NCI-H2081 (cell line): ENCODE results near the gene BRD3OS.

Source experiments
- DNase-seq, 2 experiments: peaks; one replicate each; lab custom pipeline; 2025; lab: John Stamatoyannopoulos, UW

Gene BRD3OS

GRCh38 chr9:134034215-134035040 lies 9.1 kb downstream of the BRD3OS start:
- DNase-seq, result no peak

DNA sequence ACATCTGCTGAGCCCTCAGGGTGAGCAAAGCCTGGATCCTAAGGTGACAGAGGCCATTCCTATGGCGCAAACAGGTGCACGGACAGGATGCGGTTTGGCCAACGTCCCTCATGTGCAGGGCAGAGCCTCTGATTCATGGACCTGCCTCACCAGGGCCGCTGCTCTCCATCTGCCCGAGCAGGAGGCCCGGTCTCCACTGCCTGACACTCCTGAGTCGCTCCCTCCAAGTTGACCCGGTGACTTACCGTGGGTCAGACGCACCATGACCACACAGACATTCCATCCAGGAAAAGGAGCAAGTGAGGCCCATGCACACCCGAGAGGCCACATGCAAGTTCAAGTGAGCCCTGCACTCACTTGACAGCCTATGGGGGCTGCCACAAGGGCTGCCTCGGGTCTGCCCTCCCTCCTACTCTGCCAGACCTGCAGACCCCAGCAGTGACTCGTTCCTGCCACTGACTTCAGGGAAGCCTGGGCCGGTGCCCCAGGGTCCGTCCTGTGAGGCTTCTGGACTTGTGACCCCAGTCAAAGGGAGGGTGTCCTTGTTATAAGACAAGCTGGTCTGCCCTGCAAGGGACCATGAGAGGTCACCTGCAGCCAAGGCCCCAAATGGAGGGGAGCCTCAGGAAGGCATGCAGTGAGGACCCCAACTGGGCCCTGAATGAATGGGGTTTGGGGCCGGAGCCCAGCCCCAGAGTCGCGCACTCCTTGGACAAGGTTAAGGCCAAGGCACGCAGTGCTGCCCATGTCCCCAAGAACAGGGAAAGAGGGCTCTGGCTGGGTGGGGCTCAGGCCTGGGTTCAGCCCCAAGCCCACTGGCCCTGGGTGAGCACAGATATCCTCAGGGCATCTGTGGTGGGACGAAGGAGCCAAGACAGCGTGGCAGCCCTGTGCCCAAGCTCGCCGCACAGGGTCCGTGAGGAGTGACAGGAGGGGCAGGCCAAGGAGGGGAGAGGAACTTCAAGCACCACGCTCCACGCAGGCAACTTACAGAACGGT lies 10.1 kb downstream of the BRD3OS start:
- DNase-seq, result no peak

GRCh38 chr9:134036130-134036529 lies 10.8 kb downstream of the BRD3OS start:
- no peak for DNase-seq

- no peak for DNase-seq
These were observed 12.4 kb downstream of the BRD3OS start for GRCh38 chr9:134037641-134038040.

DNA sequence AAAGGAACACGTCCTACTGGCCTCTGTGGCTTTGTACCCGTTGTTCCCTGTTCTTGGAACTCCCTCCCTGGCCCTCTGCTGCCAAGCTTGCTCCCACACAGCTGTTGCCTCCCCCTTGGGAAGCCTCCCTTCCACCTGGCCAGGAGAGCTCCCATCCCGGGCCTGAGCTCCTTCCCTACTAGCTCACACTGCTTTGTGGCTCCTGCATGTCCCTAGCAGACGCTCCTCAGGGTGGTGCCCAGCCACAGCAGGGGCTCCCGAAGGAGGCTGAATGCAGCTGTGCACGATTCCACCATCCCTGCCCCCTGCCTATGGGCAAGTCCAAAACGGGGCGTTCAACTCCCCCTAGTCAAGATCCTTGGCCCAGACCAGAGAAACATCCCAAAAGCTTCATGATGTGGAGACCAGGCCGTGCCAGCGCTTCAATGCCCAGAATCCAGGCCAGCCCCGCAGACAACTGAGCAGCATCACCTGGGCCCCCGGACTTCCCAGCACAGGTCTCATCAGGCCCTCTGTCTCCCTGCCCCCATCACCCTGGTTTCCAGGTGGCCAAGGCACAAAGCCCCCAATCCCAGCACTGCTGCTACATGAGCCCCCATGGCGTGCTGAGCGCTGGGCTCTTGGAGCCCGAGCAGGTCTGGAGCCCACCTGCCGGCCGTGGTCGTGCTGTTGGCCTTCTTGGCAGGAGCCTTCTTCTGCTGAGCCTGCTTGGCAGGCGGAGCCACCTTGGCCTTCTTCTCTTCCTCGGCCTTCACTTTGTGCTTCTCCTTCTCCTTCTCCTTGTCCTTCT lies 14.3 kb downstream of the BRD3OS start:
- no peak for DNase-seq

- no peak for DNase-seq
These were observed 14.9 kb downstream of the BRD3OS start for GRCh38 chr9:134040176-134040565.

GRCh38 chr9:134040781-134041648 lies 15.7 kb downstream of the BRD3OS start:
- DNase-seq, result no peak

DNA sequence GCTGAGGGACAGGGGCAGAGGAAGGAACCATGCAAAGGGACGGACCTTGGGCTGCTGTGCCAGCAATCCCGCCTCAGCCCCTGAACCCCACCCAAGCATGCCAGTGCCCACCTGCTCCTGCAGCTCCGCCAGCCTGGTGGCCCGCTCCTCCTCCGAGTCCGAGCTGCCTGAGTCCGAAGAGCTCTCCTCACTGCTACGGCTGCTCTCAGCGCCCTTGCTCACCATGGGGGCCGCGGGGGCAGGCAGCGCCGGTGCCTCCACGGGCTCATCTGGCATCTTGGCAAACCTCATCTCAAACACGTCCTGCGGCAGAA lies 16.3 kb downstream of the BRD3OS start:
- DNase-seq, result no peak

- no peak for DNase-seq
These were observed 18.3 kb downstream of the BRD3OS start for GRCh38 chr9:134043531-134043988.

DNA sequence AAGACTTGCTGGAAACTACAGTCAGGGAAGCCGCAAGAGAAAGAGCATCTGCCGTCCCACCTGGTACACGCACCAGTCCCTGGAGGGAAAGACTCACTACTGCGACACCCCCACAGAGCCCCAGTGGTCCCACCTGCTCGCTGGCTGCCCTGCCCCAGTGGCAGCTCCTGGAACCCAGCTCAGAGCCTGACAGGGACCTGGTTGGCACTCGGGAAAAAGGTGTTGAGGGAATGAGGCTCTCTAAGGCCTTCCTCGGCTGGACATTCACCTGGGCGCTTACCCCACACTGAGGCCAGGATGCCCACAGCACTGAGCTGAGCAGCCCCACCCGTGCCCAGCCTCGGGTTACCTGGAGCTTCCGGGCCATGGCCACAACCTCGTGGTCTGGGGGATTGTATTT lies 19.7 kb downstream of the BRD3OS start:
- no peak for DNase-seq

DNA sequence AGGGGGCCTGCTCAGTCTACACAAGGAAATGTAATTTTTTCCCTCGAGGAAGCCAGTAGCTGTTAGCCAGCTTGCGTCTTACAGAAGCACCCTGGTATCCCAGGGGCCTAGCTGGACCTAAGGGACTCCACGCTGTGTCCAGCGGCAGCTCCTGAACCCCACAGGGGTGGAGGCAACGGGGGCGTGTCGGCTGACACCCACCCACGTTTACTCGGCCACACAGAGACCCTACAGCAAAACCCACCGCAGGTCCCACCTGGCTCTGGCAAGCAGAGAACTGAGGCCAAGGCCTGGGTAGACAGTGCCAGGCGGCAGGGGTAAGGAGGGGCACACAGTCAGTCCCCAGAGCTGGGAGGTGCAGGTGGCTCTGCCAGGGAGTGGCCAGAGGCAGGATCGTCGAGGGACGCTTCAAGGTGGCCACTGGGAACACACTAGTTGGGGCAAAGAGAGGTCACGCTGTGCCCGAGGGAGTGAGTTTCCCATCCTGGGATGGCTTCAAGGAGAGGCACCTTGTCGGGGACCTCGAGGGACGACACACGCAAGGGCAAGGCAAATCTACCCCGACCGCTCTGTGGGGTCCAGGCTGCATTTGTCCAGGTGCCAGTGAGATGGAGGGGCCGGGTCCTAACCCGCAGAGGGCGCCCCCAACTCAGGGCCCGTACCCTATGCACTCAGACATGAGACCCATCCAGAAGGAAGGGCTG lies 20.7 kb downstream of the BRD3OS start:
- DNase-seq, result no peak

DNA sequence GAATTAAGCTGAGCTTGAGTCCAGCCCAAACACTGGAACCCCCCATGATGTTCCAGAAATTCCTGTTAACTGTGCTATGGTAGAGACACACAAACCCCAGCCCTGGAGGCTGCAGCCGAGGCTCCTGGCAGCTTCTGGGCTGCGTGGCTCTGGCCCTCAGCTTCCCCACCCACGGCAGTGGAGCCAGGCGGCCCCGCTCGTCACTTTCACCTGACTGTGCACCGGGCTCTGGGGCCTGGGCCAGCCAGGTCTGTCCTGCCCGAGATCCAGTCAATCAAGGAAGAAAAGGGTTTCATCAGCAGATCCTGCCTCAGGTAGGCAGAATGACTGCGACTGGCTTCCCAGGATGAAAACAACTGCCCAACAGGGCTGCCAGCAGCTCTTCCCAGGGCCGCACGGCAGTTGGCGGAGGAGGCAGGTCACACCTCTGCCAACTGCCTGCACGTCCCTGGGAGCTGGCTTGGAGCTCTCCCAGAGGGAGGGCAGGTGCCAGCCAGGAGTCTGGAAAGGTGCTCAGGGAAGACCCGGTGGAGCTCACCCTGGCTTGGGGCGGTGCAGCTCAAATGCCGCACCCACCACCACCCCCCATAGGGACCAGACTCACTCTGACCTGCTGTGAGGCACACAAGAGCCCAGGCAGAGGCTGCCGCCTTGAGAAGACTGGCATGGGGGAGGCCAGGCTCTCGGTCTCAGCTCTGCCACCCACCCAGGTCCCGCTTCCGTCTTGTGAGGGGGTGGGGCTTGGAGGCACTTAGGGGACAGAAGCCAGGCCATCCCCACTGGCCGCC lies 21.8 kb downstream of the BRD3OS start:
- DNase-seq, result no peak

DNA sequence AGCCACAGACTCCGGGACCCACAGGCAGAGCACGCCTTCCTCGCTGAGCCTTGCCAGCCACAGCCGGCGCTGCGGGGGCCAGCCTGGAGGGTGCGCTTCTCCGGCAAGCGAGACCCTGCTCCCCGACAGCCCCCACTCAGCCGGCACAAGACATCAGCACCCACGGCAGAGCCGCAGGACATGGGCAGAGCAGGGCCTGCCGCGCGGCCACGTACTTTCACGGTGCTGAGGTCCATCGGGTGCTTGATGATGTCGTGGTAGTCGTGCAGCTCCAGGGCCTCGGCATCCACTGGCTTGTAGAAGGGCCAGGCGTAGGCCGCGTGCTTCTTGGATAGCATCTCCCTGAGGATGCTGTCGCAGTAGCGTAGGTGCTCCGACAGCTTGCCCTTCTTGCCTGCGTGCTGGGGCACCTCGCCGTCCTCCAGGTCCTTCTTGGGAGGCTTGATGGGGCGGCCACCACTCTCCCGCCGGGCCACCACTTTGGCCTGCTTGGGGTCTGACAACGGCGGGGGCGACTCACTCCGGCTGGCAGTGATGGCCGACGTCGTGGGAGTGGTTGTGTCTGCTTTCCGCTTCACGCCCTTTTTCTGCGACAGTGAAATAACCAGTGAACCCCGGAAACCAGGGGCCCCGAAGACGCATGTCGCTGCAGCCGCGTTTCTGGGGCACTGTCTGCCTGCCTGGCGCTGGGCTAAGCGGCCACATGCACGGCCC lies 22.7 kb downstream of the BRD3OS start:
- no peak for DNase-seq

DNA sequence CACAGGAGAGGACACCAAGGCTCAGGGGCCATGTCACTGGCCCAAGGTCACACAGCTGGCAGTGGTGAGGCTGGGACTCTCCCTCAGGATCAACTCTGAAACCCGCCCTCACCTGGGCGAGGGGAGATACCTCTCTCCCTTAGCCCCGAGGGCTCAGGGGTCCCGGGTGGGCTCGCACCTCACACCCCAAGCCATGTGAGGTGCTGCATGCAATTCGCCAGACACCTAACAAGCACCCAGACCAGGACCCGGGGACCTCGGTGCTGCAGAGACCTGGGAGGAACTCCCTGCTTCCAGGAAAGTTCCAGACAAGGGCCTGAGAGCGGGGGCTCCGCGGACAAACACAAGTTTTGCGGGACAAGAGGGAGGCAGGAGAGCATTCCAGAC lies 23.3 kb downstream of the BRD3OS start:
- DNase-seq, result no peak

DNA sequence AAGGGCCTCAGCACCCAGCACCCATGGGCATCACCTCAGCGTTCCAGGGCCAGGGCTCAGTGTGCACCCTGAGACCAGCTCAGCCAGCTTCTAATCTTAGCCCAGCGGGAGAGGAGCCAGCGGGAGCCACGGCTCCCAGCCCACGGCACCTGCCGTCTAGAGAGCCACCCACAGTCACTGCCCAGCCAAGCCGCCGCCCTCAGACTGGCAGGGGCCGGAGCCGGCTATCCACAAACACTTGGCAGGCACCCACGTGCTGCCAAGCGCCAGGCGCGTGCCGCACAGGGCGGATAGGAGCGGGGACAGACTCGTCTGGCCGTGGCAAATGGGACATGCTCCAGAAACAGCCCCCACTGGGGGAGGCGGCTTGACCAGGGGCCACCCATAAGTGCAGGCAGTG lies 24.0 kb downstream of the BRD3OS start:
- no peak for DNase-seq

DNA sequence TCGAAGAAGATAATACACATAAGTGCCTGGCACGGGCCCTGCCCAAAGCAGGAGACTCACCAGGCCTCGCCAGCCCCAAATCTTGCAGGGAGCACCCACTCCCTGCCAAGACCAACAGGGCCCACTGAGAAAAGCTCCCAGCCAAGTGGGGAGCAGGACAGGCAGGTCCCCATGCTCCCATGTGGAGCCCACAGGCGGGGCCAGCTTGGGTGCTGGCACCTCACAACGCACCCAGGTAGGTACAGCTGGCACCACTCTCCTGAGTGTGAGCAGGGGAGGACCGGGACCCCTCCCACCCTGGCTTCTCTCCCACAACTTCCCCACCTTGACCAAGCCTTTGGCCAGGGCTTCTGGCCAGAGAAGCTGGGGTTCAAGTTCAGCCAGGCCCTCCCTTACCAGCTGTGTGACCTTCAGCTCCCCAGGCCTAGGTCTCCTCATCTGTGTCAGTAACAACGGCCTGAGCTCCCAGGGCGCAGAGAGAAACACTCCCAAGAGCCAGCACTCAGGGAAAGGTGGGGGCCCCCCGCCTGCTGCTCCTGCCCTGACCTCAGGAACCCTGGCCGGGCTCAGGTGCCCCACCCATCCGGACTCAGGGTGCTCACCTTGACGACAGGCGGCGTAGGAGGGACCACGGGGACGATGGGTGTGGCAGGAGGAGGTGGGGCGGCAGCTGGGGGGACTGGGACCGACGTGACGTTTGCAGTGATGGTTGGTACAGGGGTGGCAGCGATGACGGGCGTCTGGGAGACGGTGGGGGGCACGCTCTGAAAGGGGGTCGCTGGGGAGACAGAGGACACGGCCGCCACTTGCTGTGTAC lies 24.7 kb downstream of the BRD3OS start:
- DNase-seq, result no peak

DNA sequence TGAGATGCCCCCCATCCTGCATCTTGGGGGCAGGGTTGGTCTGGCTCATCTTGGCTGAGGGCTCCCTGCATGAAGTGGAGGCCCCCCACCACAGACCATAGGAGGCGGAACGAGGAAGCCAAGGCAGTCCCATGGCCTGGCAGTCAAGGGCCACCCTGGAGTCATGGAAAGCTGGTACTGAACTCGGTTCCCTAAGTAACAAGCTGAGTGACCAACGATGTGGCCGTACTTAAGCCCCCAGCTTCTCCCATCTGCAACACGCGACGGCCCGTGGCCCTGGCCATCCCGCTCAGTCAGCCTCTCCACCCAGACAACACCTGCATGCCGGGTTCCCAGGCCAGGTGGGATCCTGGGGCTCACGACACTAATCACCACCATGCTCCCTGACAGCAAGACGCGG lies 25.4 kb downstream of the BRD3OS start:
- DNase-seq, result no peak

DNA sequence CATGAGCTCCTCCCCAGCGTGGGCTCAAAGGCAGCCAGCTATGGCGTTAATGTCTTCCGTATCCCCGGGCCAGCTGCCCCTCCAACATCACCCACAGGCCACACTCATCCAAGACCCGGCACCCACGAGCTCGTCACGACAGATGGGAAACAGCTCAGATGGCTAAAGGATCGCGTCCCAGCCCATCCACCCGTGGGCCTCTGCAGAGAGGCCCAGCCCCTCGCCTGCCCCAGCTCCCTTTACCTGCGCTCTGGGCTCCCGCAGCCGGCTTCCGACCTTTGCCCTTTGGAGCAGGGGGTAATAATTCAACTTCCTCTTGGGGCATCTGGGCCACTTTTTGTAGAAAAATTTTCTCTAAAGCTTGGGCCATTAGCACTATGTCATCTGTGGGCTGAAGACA lies 26.0 kb downstream of the BRD3OS start:
- no peak for DNase-seq
